MCF 10A (cell line): ENCODE measurements around the gene SRSF4. TPM values are rescaled to one million over a fixed set of nuclear protein-coding genes. Genes with fewer than 3 reads are reported as not detected.

Experiments
- BruUV-seq: library from RNA; stranded (reverse); fragments of 400-500 nt; replicated peaks from 2 replicates; lab custom pipeline; 2021; lab: Mats Ljungman, UMichigan
- CTCF ChIA-PET: fragments of 300-600 bp; sonication (Branson Sonifier 250); formaldehyde crosslinking; extraction: SDS; loops from one replicate; lab custom pipeline; 2021; ENCODE audit warnings: antibody characterized with exemption, inconsistent platforms; lab: Yijun Ruan, JAX
- POLR2A ChIA-PET: fragments of 300-600, 350-650 bp; sonication (Branson Sonifier 250); formaldehyde crosslinking; extraction: SDS; loops from one replicate; lab custom pipeline; 2020; ENCODE audit warnings: antibody characterized with exemption, inconsistent platforms; lab: Yijun Ruan, JAX
- DNase-seq: peaks from one replicate; pipeline ENCODE4 v3.0.0-alpha.2; 2018; ENCODE audit not compliant: unreplicated experiment
- H3K27ac Mint-ChIP-seq: one replicate; pipeline ENCODE4 v1.8.0; 2022; ENCODE audit warnings: mild to moderate bottlenecking, low read depth, mixed read lengths; ENCODE audit not compliant: unreplicated experiment
- H3K27me3 Mint-ChIP-seq: one replicate; pipeline ENCODE4 v1.8.0; 2022; ENCODE audit warnings: mixed read lengths; ENCODE audit not compliant: insufficient read depth, unreplicated experiment
- H3K36me3 Mint-ChIP-seq: one replicate; pipeline ENCODE4 v1.8.0; 2022; ENCODE audit warnings: mild to moderate bottlenecking, moderate library complexity, mixed read lengths; ENCODE audit not compliant: insufficient read depth, unreplicated experiment
- H3K4me1 Mint-ChIP-seq: one replicate; pipeline ENCODE4 v1.8.0; 2022; ENCODE audit warnings: mixed read lengths; ENCODE audit not compliant: insufficient read depth, unreplicated experiment
- H3K4me3 Mint-ChIP-seq: one replicate; pipeline ENCODE4 v1.8.0; 2022; ENCODE audit warnings: mild to moderate bottlenecking, moderate library complexity, mixed read lengths; ENCODE audit not compliant: unreplicated experiment
- H3K9me3 Mint-ChIP-seq: one replicate; pipeline ENCODE4 v1.8.0; 2022; ENCODE audit warnings: mixed read lengths; ENCODE audit not compliant: unreplicated experiment
- CTCF ChIP-seq: fragments of 200-600 bp; IDR thresholded peaks from one replicate; pipeline ENCODE4 v1.8.0; 2022; ENCODE audit warnings: antibody characterized with exemption, mild to moderate bottlenecking; ENCODE audit not compliant: unreplicated experiment
- intact Hi-C: fragments of 100-400 bp; cut with micrococcal nuclease; formaldehyde crosslinking; loops from 2 replicates; pipeline ENCODE4 v1.14.1; 2022
- total RNA-seq: library from RNA; stranded (reverse); gene quantifications from 2 replicates; pipeline ENCODE4 v1.2.3, GENCODE V29; 2022

Gene SRSF4
- total RNA-seq, 1 experiment from 2014 or later, result 95.8 TPM

DNA sequence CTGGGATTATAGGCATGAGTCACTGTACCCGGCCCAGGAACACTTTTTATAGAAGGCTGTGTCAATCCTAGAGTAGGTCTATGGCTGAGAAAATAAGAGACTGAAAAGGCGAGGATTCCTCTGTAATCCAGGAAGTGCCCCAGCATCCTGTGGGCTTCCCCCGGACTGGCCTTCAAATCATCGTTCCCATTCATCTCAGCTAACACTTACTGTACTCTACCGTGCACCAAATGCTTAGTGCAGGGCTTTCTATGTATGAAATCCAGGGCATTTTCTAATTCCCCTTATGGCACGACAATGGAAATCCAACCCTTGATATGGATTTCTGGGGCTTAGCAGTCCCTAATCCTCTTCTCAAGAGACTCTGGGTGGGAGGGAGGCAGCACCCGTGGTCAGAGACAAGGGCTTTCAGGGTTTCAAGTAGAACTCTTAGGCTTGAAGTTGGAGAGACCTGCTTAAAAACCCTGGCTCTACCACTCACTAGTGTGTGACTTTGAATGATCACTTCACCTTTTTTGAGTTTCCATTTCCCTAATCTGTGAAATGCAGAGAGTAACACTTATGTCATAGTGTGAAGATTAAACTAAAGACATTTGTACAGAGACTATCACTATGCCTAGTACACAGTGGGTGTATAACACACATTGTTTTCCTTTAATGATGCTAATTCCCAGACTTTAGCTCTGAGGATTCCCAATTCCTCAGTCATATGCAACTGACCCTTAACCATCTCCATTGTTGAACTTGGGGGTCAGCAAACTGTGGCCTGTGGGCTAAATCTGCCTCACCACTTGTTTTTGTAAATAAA lies 28.8 kb upstream of the SRSF4 start:
- no peak for DNase-seq
- CTCF ChIA-PET, result no interaction called here
- Mint-ChIP-seq H3K4me3 (no peak overlapping the region), H3K4me1 (no peaks in the 10 kb centered on the region), H3K27me3 (no peaks in the 10 kb centered on the region), H3K27ac (no peak overlapping the region), H3K9me3 (no peaks in the 10 kb centered on the region), H3K36me3 (peaks cover 64% of the 10 kb centered on the region)
- intact Hi-C loops, result no loop called here
- TF ChIP-seq CTCF, result no peak
- BruUV-seq, result no TSS peak
- POLR2A ChIA-PET, result interaction anchor here (1.0 kb wide), 1 partner anchor 29 kb away, joined by 3 read pairs; the partner anchor contains the start of gene SRSF4

DNA sequence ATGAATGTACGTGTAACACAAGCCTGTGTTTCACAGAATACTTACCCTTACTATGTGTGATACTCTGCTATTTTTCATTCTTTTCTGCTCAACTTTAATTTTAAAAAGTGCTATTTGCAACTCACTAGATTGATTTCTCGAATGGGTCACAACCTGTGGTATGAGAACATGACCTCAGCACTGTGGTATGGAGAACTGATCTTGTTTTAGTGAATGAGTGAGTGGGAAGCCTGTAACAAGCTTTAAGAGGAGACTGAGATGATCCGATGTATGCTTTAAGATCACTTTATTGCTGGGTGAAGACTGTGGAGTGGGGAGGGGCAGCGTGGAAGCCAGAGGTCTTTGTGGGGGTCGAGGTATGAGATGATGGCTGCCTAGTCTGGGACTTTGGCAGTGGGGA lies 27.5 kb upstream of the SRSF4 start:
- H3K27ac Mint-ChIP-seq, result no peak overlapping the region
- BruUV-seq, result no TSS peak
- no peaks in the 10 kb centered on the region for H3K27me3 Mint-ChIP-seq
- ChIA-PET POLR2A (no interaction called here), CTCF (interaction anchor here (0.6 kb wide), 2 partner anchors 582 to 1498 kb away, joined by 3 to 4 read pairs; no protein-coding TSS in a partner anchor)
- no peak for DNase-seq
- H3K4me1 Mint-ChIP-seq, result no peaks in the 10 kb centered on the region
- no peak overlapping the region for H3K4me3 Mint-ChIP-seq
- peaks cover 61% of the 10 kb centered on the region for H3K36me3 Mint-ChIP-seq
- H3K9me3 Mint-ChIP-seq, result no peaks in the 10 kb centered on the region
- no peak for TF ChIP-seq CTCF
- intact Hi-C loops, result no loop called here

- Mint-ChIP-seq H3K27ac (no peak overlapping the region), H3K9me3 (no peaks in the 10 kb centered on the region), H3K4me1 (no peaks in the 10 kb centered on the region), H3K4me3 (no peak overlapping the region), H3K36me3 (peaks cover 54% of the 10 kb centered on the region), H3K27me3 (no peaks in the 10 kb centered on the region)
- POLR2A ChIA-PET, result interaction anchor here (0.6 kb wide), 1 partner anchor 90 kb away, joined by 4 read pairs; no protein-coding TSS in a partner anchor
- BruUV-seq, result no TSS peak
- CTCF ChIA-PET, result interaction anchor here (0.6 kb wide), 1 partner anchor 583 kb away, joined by 4 read pairs; no protein-coding TSS in a partner anchor
- DNase-seq, result no peak
- TF ChIP-seq CTCF, result no peak
- intact Hi-C loops, result no loop called here
Measured at GRCh38 chr1:29208442-29208841, 26.7 kb upstream of the SRSF4 start.

GRCh38 chr1:29202584-29203340 lies 21.1 kb upstream of the SRSF4 start:
- intact Hi-C loops, result loop anchor here (1.0 to 2.0 kb wide), 4 partner anchors 20 to 418 kb away; no protein-coding TSS in a partner anchor
- Mint-ChIP-seq H3K4me1 (peaks cover 7% of the 10 kb centered on the region), H3K27me3 (no peaks in the 10 kb centered on the region), H3K36me3 (peaks cover 43% of the 10 kb centered on the region), H3K9me3 (no peaks in the 10 kb centered on the region), H3K4me3 (no peak overlapping the region), H3K27ac (peak overlapping the region; percentile 46)
- peak; percentile 85 for TF ChIP-seq CTCF
- POLR2A ChIA-PET, result interaction anchor here (0.6 to 3.4 kb wide), 9 partner anchors 11 to 602 kb away, joined by 3 to 60 read pairs (median 5); partner anchors contain the start of genes EPB41, MECR and SRSF4
- BruUV-seq, result no TSS peak
- CTCF ChIA-PET, result interaction anchor here (0.6 to 3.9 kb wide), 35 partner anchors 8 to 1983 kb away, joined by 3 to 32 read pairs (median 4); partner anchors contain the start of genes MECR and SRSF4
- peak; percentile 98 for DNase-seq
